HepG2 (cell line): Measurements from ENCODE around the gene SNX27. TPM values are rescaled to one million over a fixed set of nuclear protein-coding genes. Genes with fewer than 3 reads are reported as not detected.

Experiments
- ATAC-seq: fragments of 200-7000 bp; cut with Tn5 transposase; 3 replicates; pipeline ENCODE4 v1.9.1; 2020; ENCODE audit warnings: mild to moderate bottlenecking, moderate library complexity
- BruUV-seq: library from RNA; stranded (reverse); fragments of 400-500 nt; replicated peaks from 2 replicates; lab custom pipeline; 2021; lab: Mats Ljungman, UMichigan
- CTCF ChIA-PET: fragments of 300-600 bp; formaldehyde crosslinking; extraction: SDS; loops from one replicate; lab custom pipeline; 2021; ENCODE audit warnings: low total read pairs, inconsistent platforms, low intra/inter-chr PET ratio; lab: Yijun Ruan, JAX
- POLR2A ChIA-PET: fragments of 350-600 bp; sonication (Branson Sonifier 250); formaldehyde crosslinking; loops from one replicate; lab custom pipeline; 2020; ENCODE audit warnings: antibody characterized with exemption, inconsistent platforms; lab: Yijun Ruan, JAX
- DNase-seq: peaks from one replicate; pipeline ENCODE4 v3.0.0-alpha.2; 2015; ENCODE audit warnings: low spot score
- FAIRE-seq: peaks from 3 replicates; lab custom pipeline; 2011; peaks lifted over from hg19 to GRCh38; lab: Jason Lieb, UNC
- H2AFZ ChIP-seq: one replicate; pipeline ENCODE4 v1.6.1; 2011; ENCODE audit warnings: low read length, inconsistent platforms
- H3K27ac ChIP-seq: fragments of 300-600 bp; 3 replicates; pipeline ENCODE4 v1.8.0; 2011; ENCODE audit warnings: mixed run types, mild to moderate bottlenecking, mixed read lengths, low read length, inconsistent platforms; ENCODE audit not compliant: insufficient read depth; ENCODE audit errors: extremely low read length
- H3K27me3 ChIP-seq, 2 experiments: fragments of 200-600 bp in 1 of 2; 2 replicates in 1 of 2; 3 replicates in 1 of 2; pipeline versions ENCODE4 v1.6.0 to v1.8.0; 2011; ENCODE audit warnings: low read length in 2 of 2, mild to moderate bottlenecking in 2 of 2, moderate library complexity in 2 of 2, inconsistent platforms in 1 of 2; ENCODE audit not compliant: insufficient read depth in 2 of 2, control insufficient read depth in 1 of 2
- H3K36me3 ChIP-seq, 2 experiments: fragments of 200-600 bp in 1 of 2; replicated peaks in 1 of 2; 2 replicates in 1 of 2; 3 replicates in 1 of 2; pipeline versions ENCODE4 v1.5.1 to v1.8.0; 2011; ENCODE audit warnings: low read length in 2 of 2, inconsistent platforms in 1 of 2; ENCODE audit not compliant: insufficient read depth in 2 of 2, control insufficient read depth in 1 of 2
- H3K4me1 ChIP-seq: 2 replicates; pipeline ENCODE4 v1.5.1; 2012; ENCODE audit warnings: low read length, inconsistent platforms; ENCODE audit not compliant: insufficient read depth
- H3K4me2 ChIP-seq: 2 replicates; pipeline ENCODE4 v1.6.0; 2011; ENCODE audit warnings: low read depth, low read length, inconsistent platforms
- H3K4me3 ChIP-seq, 3 experiments: fragments of 200-600 bp in 1 of 3; sonication (generic), shearing (Covaris generic) in 1 of 3; replicated peaks in 1 of 3; 2 replicates each; pipeline ENCODE4 v1.5.1; 2011 to 2016; ENCODE audit warnings: low read length in 3 of 3, inconsistent platforms in 2 of 3, low read depth in 2 of 3, mild to moderate bottlenecking in 2 of 3, control low read depth in 1 of 3, mixed read lengths in 1 of 3; ENCODE audit not compliant: insufficient read depth in 1 of 3
- H3K79me2 ChIP-seq: one replicate; pipeline ENCODE4 v1.6.1; 2011; ENCODE audit warnings: low read length, inconsistent platforms; ENCODE audit not compliant: insufficient read depth
- H3K9ac ChIP-seq: 2 replicates; pipeline ENCODE4 v1.6.0; 2011; ENCODE audit warnings: mild to moderate bottlenecking, low read depth, low read length, inconsistent platforms; ENCODE audit not compliant: insufficient read depth
- H3K9me3 ChIP-seq: 2 replicates; pipeline ENCODE4 v1.5.1; 2012; ENCODE audit warnings: mild to moderate bottlenecking, low read length
- H4K20me1 ChIP-seq: 2 replicates; pipeline ENCODE4 v1.6.0; 2011; ENCODE audit warnings: inconsistent platforms, mild to moderate bottlenecking, low read length, moderate library complexity; ENCODE audit not compliant: insufficient read depth
- ELF1 ChIP-seq: sonication (generic); formaldehyde crosslinking; IDR thresholded peaks from 2 replicates; pipeline ENCODE4 v1.4.0; 2020; ENCODE audit warnings: missing genetic modification reagents
- ELF4 ChIP-seq: sonication (generic); formaldehyde crosslinking; IDR thresholded peaks from 2 replicates; pipeline ENCODE4 v1.5.0; 2020; ENCODE audit warnings: missing genetic modification reagents, mild to moderate bottlenecking, moderate library complexity, borderline replicate concordance
- EP300 ChIP-seq, 3 experiments: sonication (generic) in 1 of 3; formaldehyde crosslinking in 1 of 3; IDR thresholded peaks; 2 replicates each; pipeline versions ENCODE4 v1.5.1 to v1.6.1; 2011 to 2020; ENCODE audit warnings: low read depth in 2 of 3, low read length in 2 of 3, borderline replicate concordance in 1 of 3, improper control_type of control experiment in 1 of 3, mild to moderate bottlenecking in 1 of 3, missing genetic modification reagents in 1 of 3, moderate library complexity in 1 of 3
- FOSL2 ChIP-seq: sonication (generic); formaldehyde crosslinking; IDR thresholded peaks from 2 replicates; pipeline ENCODE4 v1.4.0; 2020; ENCODE audit warnings: missing genetic modification reagents
- HINFP ChIP-seq: sonication (generic); formaldehyde crosslinking; IDR thresholded peaks from 2 replicates; pipeline ENCODE4 v1.4.0; 2020; ENCODE audit warnings: low read depth, mild to moderate bottlenecking, missing genetic modification reagents
- JUND ChIP-seq: sonication (generic); formaldehyde crosslinking; IDR thresholded peaks from 2 replicates; pipeline ENCODE4 v1.8.0; 2022; ENCODE audit warnings: mild to moderate bottlenecking, missing genetic modification reagents
- MYNN ChIP-seq: sonication (generic); formaldehyde crosslinking; IDR thresholded peaks from 2 replicates; pipeline ENCODE4 v1.4.0; 2020; ENCODE audit warnings: mild to moderate bottlenecking, low read depth, missing genetic modification reagents
- U2AF1 ChIP-seq: fragments of 200-400 bp; formaldehyde crosslinking; optimal IDR thresholded peaks from 2 replicates; pipeline ENCODE3; 2017; ENCODE audit warnings: mild to moderate bottlenecking, low read depth, low read length
- YEATS4 ChIP-seq: sonication (generic); formaldehyde crosslinking; IDR thresholded peaks from 2 replicates; pipeline ENCODE4 v1.4.0; 2020; ENCODE audit warnings: missing genetic modification reagents, borderline replicate concordance
- ZNF883 ChIP-seq: sonication (generic); formaldehyde crosslinking; IDR thresholded peaks from 2 replicates; pipeline ENCODE4 v1.5.1; 2020; ENCODE audit warnings: mild to moderate bottlenecking, missing genetic modification reagents; ENCODE audit errors: not compliant biosample characterization
- WGBS: methylation state at CpG from one replicate; pipeline ENCODE4 v1.1.6; 2017; ENCODE audit warnings: low lambda C conversion rate; 5-methylcytosine and 5-hydroxymethylcytosine counted together
- in situ Hi-C: cut with HindIII; loops from 2 replicates; pipeline ENCODE4 v1.10.0; 2017; ENCODE audit warnings: low pct_unique_long_range_greater_than_20kb; ENCODE audit not compliant: extremely low pct_ligation_motif_present
- intact Hi-C: fragments of 100-400 bp; cut with micrococcal nuclease; formaldehyde crosslinking; loops from one replicate; pipeline ENCODE4 v1.10.0; 2022; ENCODE audit not compliant: unreplicated experiment
- polyA plus RNA-seq, 8 experiments: library from polyadenylated mRNA; depleted of rRNA in 3 of 8; stranded (reverse) in 7 of 8; unstranded in 1 of 8; fragments of >200 nt; fragmentation: Illumina TruSeq in 4 of 8; extraction: Trizol in 4 of 8; gene quantifications; 2 replicates each; pipeline versions ENCODE4 v1.2.1 to v1.2.3, GENCODE V29; 2011 to 2016; ENCODE audit warnings: low read depth in 4 of 8, missing spikeins in 1 of 8, mixed read lengths in 1 of 8; ENCODE audit not compliant: insufficient read depth in 1 of 8
- total RNA-seq, 5 experiments: library from RNA; depleted of rRNA; stranded (reverse); fragments of >200 nt; fragmentation: Illumina TruSeq; extraction: Trizol; gene quantifications; 2 replicates each; pipeline ENCODE4 v1.2.3, GENCODE V29; 2016; ENCODE audit warnings: low read depth in 1 of 5
- TF ChIP-seq, protein P1 (sequence below): sonication (generic); formaldehyde crosslinking; IDR thresholded peaks from 2 replicates; pipeline ENCODE4 v1.4.0; 2020; ENCODE audit warnings: missing genetic modification reagents, mild to moderate bottlenecking, borderline replicate concordance
- TF ChIP-seq, protein P2 (sequence below): IDR thresholded peaks from 2 replicates; pipeline ENCODE4 v1.6.1; 2016
- TF ChIP-seq, protein P3 (sequence below): IDR thresholded peaks from 2 replicates; pipeline ENCODE4 v1.6.1; 2016; ENCODE audit warnings: low read depth, borderline replicate concordance

The SNX27 gene
- total and polyA plus RNA-seq, 2 of the 13 experiments (the other 11 are each of a cell fraction or from before 2014, with no cell fraction given), result 14.4 to 17.8 TPM

GRCh38 chr1:151604291-151604690 is 7.6 kb upstream of the SNX27 start:
- no peak for FAIRE-seq
- intact Hi-C loops (no loop called here), in situ Hi-C loops (no loop called here)
- CTCF ChIA-PET, result no interaction called here
- Histone ChIP-seq H3K9ac (no peak overlapping the region), H3K4me3 (no peak overlapping the region), H4K20me1 (no peaks in the 10 kb centered on the region), H3K27me3 (no peaks in the 10 kb centered on the region), H3K27ac (no peak overlapping the region), H3K36me3 (no peaks in the 10 kb centered on the region), H3K4me1 (peaks cover 49% of the 10 kb centered on the region), H3K9me3 (no peaks in the 10 kb centered on the region), H2AFZ (no peak overlapping the region), H3K79me2 (no peaks in the 10 kb centered on the region), H3K4me2 (no peak overlapping the region)
- POLR2A ChIA-PET, result interaction anchor here (1.1 kb wide), 1 partner anchor 65 kb away, joined by 3 read pairs; no protein-coding TSS in a partner anchor
- no peak for DNase-seq
- BruUV-seq, result no TSS peak
- no peak for TF ChIP-seq ELF1
- TF ChIP-seq, protein P1, sequence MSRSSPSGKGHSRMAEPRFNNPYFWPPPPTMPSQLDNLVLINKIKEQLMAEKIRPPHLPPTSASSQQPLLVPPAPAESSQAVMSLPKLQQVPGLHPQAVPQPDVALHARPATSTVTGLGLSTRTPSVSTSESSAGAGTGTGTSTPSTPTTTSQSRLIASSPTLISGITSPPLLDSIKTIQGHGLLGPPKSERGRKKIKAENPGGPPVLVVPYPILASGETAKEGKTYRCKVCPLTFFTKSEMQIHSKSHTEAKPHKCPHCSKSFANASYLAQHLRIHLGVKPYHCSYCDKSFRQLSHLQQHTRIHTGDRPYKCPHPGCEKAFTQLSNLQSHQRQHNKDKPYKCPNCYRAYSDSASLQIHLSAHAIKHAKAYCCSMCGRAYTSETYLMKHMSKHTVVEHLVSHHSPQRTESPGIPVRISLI, result peak; percentile 40; the same call in 1 of the 2 replicates
- TF ChIP-seq YEATS4 (CRISPR knock-in tag), result no peak
- WGBS, result 22% methylated on average over 2 of the region's 2 CpGs
- no peak for ATAC-seq

- ATAC-seq, result no peak
- no peak overlapping the region for H3K4me3 ChIP-seq
- CTCF ChIA-PET, result no interaction called here
- no peak overlapping the region for H2AFZ ChIP-seq
- in situ Hi-C loops (no loop called here), intact Hi-C loops (no loop called here)
- H3K4me1 ChIP-seq, result peaks cover 58% of the 10 kb centered on the region
- BruUV-seq, result no TSS peak
- FAIRE-seq, result no peak
- H3K9ac ChIP-seq, result no peak overlapping the region
- peak; percentile 35 for DNase-seq
- no peaks in the 10 kb centered on the region for H3K36me3 ChIP-seq
- no peaks in the 10 kb centered on the region for H4K20me1 ChIP-seq
- H3K27me3 ChIP-seq, result no peaks in the 10 kb centered on the region
- no peaks in the 10 kb centered on the region for H3K79me2 ChIP-seq
- H3K27ac ChIP-seq, result no peak overlapping the region
- POLR2A ChIA-PET, result interaction anchor here (0.9 kb wide), 1 partner anchor 67 kb away, joined by 3 read pairs; the partner anchor contains the start of gene TUFT1
- no peaks in the 10 kb centered on the region for H3K9me3 ChIP-seq
- H3K4me2 ChIP-seq, result peak overlapping the region; percentile 43; the same call in 1 of the 2 replicates
- TF ChIP-seq ZNF883 (CRISPR knock-in tag) (no peak), EP300 (IDR thresholded peaks at IDR 0.05; ENCODE audit: low read depth in 2 of 2, low read length in 2 of 2) (0 out of 4 replicates have a peak, but pooled peaks of 1 of the 2 experiments have one; percentile 6), EP300 (CRISPR knock-in tag; IDR thresholded peaks at IDR 0.05; ENCODE audit: borderline replicate concordance) (no peak), HINFP (CRISPR knock-in tag) (no peak), U2AF1 (no peak), FOSL2 (CRISPR knock-in tag) (peak; percentile 89), MYNN (no peak), ELF4 (CRISPR knock-in tag) (no peak), JUND (CRISPR knock-in tag) (peak; percentile 41; the same call in 1 of the 2 replicates)
- TF ChIP-seq, protein P2, sequence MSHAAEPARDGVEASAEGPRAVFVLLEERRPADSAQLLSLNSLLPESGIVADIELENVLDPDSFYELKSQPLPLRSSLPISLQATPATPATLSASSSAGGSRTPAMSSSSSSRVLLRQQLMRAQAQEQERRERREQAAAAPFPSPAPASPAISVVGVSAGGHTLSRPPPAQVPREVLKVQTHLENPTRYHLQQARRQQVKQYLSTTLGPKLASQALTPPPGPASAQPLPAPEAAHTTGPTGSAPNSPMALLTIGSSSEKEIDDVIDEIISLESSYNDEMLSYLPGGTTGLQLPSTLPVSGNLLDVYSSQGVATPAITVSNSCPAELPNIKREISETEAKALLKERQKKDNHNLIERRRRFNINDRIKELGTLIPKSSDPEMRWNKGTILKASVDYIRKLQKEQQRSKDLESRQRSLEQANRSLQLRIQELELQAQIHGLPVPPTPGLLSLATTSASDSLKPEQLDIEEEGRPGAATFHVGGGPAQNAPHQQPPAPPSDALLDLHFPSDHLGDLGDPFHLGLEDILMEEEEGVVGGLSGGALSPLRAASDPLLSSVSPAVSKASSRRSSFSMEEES (CRISPR knock-in tag), result 0 out of 2 replicates have a peak, but pooled peaks have one; percentile 32
- TF ChIP-seq, protein P3, sequence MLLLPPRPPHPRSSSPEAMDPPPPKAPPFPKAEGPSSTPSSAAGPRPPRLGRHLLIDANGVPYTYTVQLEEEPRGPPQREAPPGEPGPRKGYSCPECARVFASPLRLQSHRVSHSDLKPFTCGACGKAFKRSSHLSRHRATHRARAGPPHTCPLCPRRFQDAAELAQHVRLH (CRISPR knock-in tag), result no peak
Observed at GRCh38 chr1:151606384-151606783, 5.5 kb upstream of the SNX27 start.
